Measurements from ENCODE around the gene KLHDC7B.

KLHDC7B gene

GRCh38 chr22:50553310-50553709 is 7.6 kb downstream of the KLHDC7B start:
- no peak for TF ChIP-seq CTCF (conservative IDR thresholded peaks at IDR 0.05; ENCODE audit: low read length)
- DNase-seq (ENCODE audit: low read depth) = no peak
- no peak overlapping the region for H3K4me3 ChIP-seq (ENCODE audit: low read length)

- DNase-seq (ENCODE audit: low read depth) = no peak
- TF ChIP-seq CTCF (conservative IDR thresholded peaks at IDR 0.05; ENCODE audit: low read length) = no peak
- no peak overlapping the region for H3K4me3 ChIP-seq (ENCODE audit: low read length)
These were observed 11.0 kb downstream of the KLHDC7B start for GRCh38 chr22:50556703-50557102.

GRCh38 chr22:50560034-50560433 is 14.3 kb downstream of the KLHDC7B start:
- no peak for TF ChIP-seq CTCF (conservative IDR thresholded peaks at IDR 0.05; ENCODE audit: low read length)
- no peak for DNase-seq (ENCODE audit: low read depth)
- H3K4me3 ChIP-seq (ENCODE audit: low read length) = no peak overlapping the region

GRCh38 chr22:50561401-50562358 is 16.0 kb downstream of the KLHDC7B start:
- no peak overlapping the region for H3K4me3 ChIP-seq (ENCODE audit: low read length)
- DNase-seq (ENCODE audit: low read depth) = no peak
- no peak for TF ChIP-seq CTCF (conservative IDR thresholded peaks at IDR 0.05; ENCODE audit: low read length)

- peak; percentile 83 for DNase-seq (ENCODE audit: low read depth)
- TF ChIP-seq CTCF (conservative IDR thresholded peaks at IDR 0.05; ENCODE audit: low read length) = peak; percentile 63
- H3K4me3 ChIP-seq (ENCODE audit: low read length) = peak within 1 kb of the TSS; percentile 78
These were observed 17.1 kb downstream of the KLHDC7B start, which contains the start of gene SYCE3 for GRCh38 chr22:50562523-50563412. SYCE3 (minus strand) TSS chr22:50562919; CDS start chr22:50556405, 6,514 bp downstream.

- no peak for DNase-seq (ENCODE audit: low read depth)
- no peak for TF ChIP-seq CTCF (conservative IDR thresholded peaks at IDR 0.05; ENCODE audit: low read length)
- peak overlapping the region; percentile 78 for H3K4me3 ChIP-seq (ENCODE audit: low read length)
These were observed 17.9 kb downstream of the KLHDC7B start for GRCh38 chr22:50563413-50564160.
